C1 segment of cervical spinal cord (tissue), 14 donors: ENCODE measurements around the gene CELF4.

Experiments used
- DNase-seq, 14 donors: peaks; one replicate each; lab custom pipeline; 2025; lab: John Stamatoyannopoulos, UW

CELF4 gene

GRCh38 chr18:37497853-37498518 lies 67.6 kb downstream of the CELF4 start:
- DNase-seq = no peak

- no peak for DNase-seq
Measured at GRCh38 chr18:37496568-37496967, 69.0 kb downstream of the CELF4 start.

- DNase-seq = no peak
Measured at GRCh38 chr18:37495354-37495753, 70.2 kb downstream of the CELF4 start.

- no peak for DNase-seq
Measured at GRCh38 chr18:37494406-37494805, 71.2 kb downstream of the CELF4 start.

GRCh38 chr18:37493352-37493935 lies 72.2 kb downstream of the CELF4 start:
- no peak for DNase-seq

- no peak for DNase-seq
Measured at GRCh38 chr18:37492952-37493351, 72.6 kb downstream of the CELF4 start.

GRCh38 chr18:37491526-37491925 lies 74.1 kb downstream of the CELF4 start:
- DNase-seq = no peak

GRCh38 chr18:37489998-37490397 lies 75.6 kb downstream of the CELF4 start:
- DNase-seq = no peak

GRCh38 chr18:37489011-37489410 lies 76.6 kb downstream of the CELF4 start:
- no peak for DNase-seq

GRCh38 chr18:37487400-37487867 lies 78.2 kb downstream of the CELF4 start:
- DNase-seq = no peak

GRCh38 chr18:37486848-37487247 lies 78.8 kb downstream of the CELF4 start:
- no peak for DNase-seq

- DNase-seq = no peak
Measured at GRCh38 chr18:37484983-37485834, 80.4 kb downstream of the CELF4 start.

- no peak for DNase-seq
Measured at GRCh38 chr18:37483984-37484819, 81.4 kb downstream of the CELF4 start.

GRCh38 chr18:37483221-37483971 lies 82.2 kb downstream of the CELF4 start:
- DNase-seq = no peak

- DNase-seq = no peak
Measured at GRCh38 chr18:37482433-37482832, 83.2 kb downstream of the CELF4 start.

GRCh38 chr18:37482002-37482401 lies 83.6 kb downstream of the CELF4 start:
- DNase-seq = no peak

- DNase-seq = peak in 1 of 14 donors; percentile 16
Measured at GRCh38 chr18:37481491-37481890, 84.1 kb downstream of the CELF4 start.

- no peak for DNase-seq
Measured at GRCh38 chr18:37481072-37481471, 84.5 kb downstream of the CELF4 start.

- DNase-seq = peak in 1 of 14 donors; percentile 75
Measured at GRCh38 chr18:37476611-37477295, 88.8 kb downstream of the CELF4 start.

- peak in 5 of 14 donors; percentile 4 to 21 (median 13) for DNase-seq
Measured at GRCh38 chr18:37476182-37476581, 89.4 kb downstream of the CELF4 start.
